Renal cortex interstitium (tissue), 15 donors: ENCODE results near the gene SEC23A. TPM values are rescaled to one million over a fixed set of nuclear protein-coding genes. Genes with fewer than 3 reads are reported as not detected.
"Not testable (repeated sequence)": the region's sequence is repeated elsewhere in the genome, so short reads cannot be mapped to it uniquely, and the experiment has no call there.

ENCODE experiments used
- DNase-seq, 11 donors: peaks; one replicate each; pipeline ENCODE4 v3.0.0-alpha.2; 2013; ENCODE audit warnings: low read depth in 9 of 11, low spot score in 4 of 11; ENCODE audit errors: extremely low read depth in 1 of 11
- long read RNA-seq, 16 experiments: transcript quantifications; one replicate each; lab custom pipeline, GENCODE V29; 2026
- polyA plus RNA-seq, 3 donors: library from polyadenylated mRNA; unstranded; fragments of 120-200 nt; gene quantifications; one replicate each; pipeline ENCODE4 v1.2.1, GENCODE V29; 2013; ENCODE audit not compliant: insufficient read length in 3 of 3

The SEC23A gene
- polyA plus RNA-seq = 10 to 100 TPM; 67.4 to 71.0 (median 69.0) TPM
- long read RNA-seq, donor 1, full-length matches to known transcripts = 4 of 4 reads
- long read RNA-seq, donor 1, partial matches to known transcripts = 0 of 4 reads
- long read RNA-seq, donor 1, other reads (novel, unspliced or antisense) = 0 of 4 reads
- long read RNA-seq, donor 2, full-length matches to known transcripts = 2 of 2 reads
- long read RNA-seq, donor 2, partial matches to known transcripts = 0 of 2 reads
- long read RNA-seq, donor 2, other reads (novel, unspliced or antisense) = 0 of 2 reads
- long read RNA-seq, donor 3, full-length matches to known transcripts = 12 of 21 reads
- long read RNA-seq, donor 3, partial matches to known transcripts = 9 of 21 reads
- long read RNA-seq, donor 3, other reads (novel, unspliced or antisense) = 0 of 21 reads
- long read RNA-seq, donor 4, full-length matches to known transcripts = 10 of 10 reads
- long read RNA-seq, donor 4, partial matches to known transcripts = 0 of 10 reads
- long read RNA-seq, donor 4, other reads (novel, unspliced or antisense) = 0 of 10 reads
- long read RNA-seq, donor 5 = 0 reads
- long read RNA-seq, donor 6, full-length matches to known transcripts = 6 of 6 reads
- long read RNA-seq, donor 6, partial matches to known transcripts = 0 of 6 reads
- long read RNA-seq, donor 6, other reads (novel, unspliced or antisense) = 0 of 6 reads
- long read RNA-seq, donor 7, full-length matches to known transcripts = 6 of 6 reads
- long read RNA-seq, donor 7, partial matches to known transcripts = 0 of 6 reads
- long read RNA-seq, donor 7, other reads (novel, unspliced or antisense) = 0 of 6 reads
- long read RNA-seq, donor 8 = 0 reads
- long read RNA-seq, donor 9, full-length matches to known transcripts = 7 of 13 reads
- long read RNA-seq, donor 9, partial matches to known transcripts = 6 of 13 reads
- long read RNA-seq, donor 9, other reads (novel, unspliced or antisense) = 0 of 13 reads
- long read RNA-seq, donor 10, full-length matches to known transcripts = 9 of 9 reads
- long read RNA-seq, donor 10, partial matches to known transcripts = 0 of 9 reads
- long read RNA-seq, donor 10, other reads (novel, unspliced or antisense) = 0 of 9 reads
- long read RNA-seq, donor 11, full-length matches to known transcripts = 11 of 18 reads
- long read RNA-seq, donor 11, partial matches to known transcripts = 7 of 18 reads
- long read RNA-seq, donor 11, other reads (novel, unspliced or antisense) = 0 of 18 reads
- long read RNA-seq, donor 12, full-length matches to known transcripts = 5 of 5 reads
- long read RNA-seq, donor 12, partial matches to known transcripts = 0 of 5 reads
- long read RNA-seq, donor 12, other reads (novel, unspliced or antisense) = 0 of 5 reads
- long read RNA-seq, donor 13 = 0 reads
- long read RNA-seq, donor 14, full-length matches to known transcripts = 5 of 48 reads
- long read RNA-seq, donor 14, partial matches to known transcripts = 25 of 48 reads
- long read RNA-seq, donor 14, other reads (novel, unspliced or antisense) = 18 of 48 reads
- long read RNA-seq, donor 15, full-length matches to known transcripts = 1 of 1 reads
- long read RNA-seq, donor 15, partial matches to known transcripts = 0 of 1 reads
- long read RNA-seq, donor 15, other reads (novel, unspliced or antisense) = 0 of 1 reads
- long read RNA-seq, donor 16, full-length matches to known transcripts = 31 of 989 reads
- long read RNA-seq, donor 16, partial matches to known transcripts = 923 of 989 reads
- long read RNA-seq, donor 16, other reads (novel, unspliced or antisense) = 35 of 989 reads

DNA sequence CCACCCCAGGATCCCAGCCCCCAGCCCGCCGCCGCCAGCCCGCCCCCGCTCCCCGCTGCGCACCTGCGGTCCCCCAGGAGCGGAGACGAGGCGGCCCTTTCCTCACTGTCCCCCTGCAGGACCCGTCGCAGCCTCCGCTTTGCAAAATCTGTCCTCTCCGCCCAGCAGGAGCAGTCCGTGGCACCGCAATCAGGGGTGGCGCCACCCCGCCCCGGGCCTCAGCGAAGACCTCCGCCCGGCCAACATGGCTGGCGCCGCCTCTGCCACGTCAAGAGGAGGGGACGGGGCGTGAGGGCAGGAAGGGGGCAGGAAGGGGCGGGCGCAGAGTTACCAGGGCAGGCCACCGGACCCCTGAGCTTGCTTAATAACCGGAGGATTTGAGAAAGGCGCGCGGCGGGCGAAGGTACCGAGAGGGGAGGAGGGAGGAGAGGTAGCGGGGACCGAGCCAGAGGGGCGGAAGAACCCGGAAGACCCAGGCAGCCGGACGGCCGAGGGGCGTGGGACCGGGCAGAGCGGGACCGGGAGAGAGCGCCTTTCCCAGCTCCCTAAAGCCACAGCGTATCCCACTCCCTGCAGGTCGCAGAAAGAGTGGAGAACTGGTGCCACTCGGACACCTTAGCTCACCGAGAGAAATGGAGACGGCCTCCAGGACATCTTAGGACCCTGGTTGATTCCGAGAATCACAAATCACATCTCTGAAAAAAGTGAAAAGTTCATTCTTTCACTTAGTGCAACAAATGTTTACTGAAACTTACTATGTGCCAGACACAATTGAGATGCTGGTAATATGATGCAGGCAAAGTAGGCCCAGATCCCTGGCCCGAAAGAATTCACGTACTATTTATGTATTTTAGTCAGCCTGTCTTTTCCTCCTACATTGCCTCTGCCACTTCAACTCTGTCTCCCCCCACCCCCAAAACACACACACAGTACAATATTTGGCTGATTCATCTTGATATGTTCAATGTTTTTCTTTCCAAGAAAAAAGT, at the start of gene SEC23A:
TSS of gene SEC23A (minus strand) at position 267 of the 989 bp plus-strand sequence. CDS start 7,117 bp downstream, outside the sequence.
- DNase-seq = peak; percentile 59 to 89 (median 80)

DNA sequence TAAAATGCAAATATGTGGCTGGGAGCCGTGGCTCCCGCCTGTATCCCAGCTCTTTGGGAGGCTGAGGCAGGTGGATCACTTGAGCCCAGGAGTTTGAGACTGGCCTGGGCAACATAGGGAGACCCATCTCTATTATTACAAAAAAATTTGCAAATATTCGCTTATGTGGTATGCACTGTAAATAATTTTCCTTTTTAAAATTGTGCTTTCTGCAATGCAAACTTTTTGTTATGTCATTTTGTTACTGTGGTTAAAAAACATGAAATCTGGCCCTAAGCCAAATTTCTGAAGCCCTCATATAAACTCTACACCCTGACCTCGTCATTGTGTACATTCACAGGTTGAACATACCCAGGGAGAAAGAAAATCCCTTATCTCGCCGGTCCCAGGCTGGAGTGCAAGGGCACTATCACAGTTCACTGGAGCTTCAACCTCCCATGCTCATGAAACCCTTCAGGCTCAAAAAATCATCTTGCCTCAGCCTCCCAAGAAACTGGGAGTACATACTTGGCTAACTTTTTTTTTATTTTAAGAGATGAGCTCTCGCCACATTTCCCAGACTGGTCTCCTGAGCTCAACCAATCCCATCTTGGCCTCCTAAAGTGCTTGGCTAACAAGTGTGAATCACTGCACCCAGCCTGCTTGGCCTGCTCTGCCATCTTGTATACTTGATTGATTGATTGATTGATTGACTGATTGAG, 42.4 kb upstream of the SEC23A start:
- DNase-seq = no peak

DNA sequence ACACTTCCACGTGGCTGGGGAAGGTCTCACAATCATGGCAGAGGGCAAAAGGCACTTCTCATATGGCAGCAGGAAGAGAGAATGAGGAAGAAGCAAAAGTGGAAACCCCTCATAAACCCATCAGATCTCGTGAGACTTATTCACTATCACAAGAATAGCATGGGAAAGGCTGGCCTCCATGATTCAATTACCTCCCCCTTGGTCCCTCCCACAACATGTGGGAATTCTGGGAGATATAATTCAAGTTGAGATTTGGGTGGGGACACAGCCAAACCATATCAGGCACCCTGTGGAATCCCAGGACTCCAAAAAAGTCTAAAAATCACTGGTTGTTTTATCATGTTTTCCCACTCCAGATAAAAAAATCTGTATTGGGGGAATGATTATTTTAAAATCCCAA, 40.2 kb upstream of the SEC23A start:
- DNase-seq = not testable (repeated sequence)

DNA sequence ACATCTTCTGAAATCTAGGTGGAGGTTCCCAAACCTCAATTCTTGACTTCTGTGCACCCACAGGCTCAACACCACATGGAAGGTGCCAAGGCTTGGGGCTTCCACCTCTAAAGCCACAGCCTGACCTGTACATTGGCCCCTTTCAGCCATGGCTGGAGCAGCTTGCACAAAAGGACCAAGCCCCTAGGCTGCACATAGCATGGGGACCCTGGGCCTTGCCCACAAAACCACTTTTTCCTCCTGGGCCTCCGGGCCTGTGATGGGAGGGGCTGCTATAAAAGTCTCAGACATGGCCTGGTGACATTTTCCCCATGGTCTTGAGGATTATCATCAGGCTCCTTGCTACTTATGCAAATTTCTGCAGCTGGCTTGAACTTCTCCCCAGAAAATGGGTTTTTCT, 38.6 kb upstream of the SEC23A start:
- not testable (repeated sequence) for DNase-seq

GRCh38 chr14:39140170-39140569, 37.1 kb upstream of the SEC23A start:
- DNase-seq = no peak

DNA sequence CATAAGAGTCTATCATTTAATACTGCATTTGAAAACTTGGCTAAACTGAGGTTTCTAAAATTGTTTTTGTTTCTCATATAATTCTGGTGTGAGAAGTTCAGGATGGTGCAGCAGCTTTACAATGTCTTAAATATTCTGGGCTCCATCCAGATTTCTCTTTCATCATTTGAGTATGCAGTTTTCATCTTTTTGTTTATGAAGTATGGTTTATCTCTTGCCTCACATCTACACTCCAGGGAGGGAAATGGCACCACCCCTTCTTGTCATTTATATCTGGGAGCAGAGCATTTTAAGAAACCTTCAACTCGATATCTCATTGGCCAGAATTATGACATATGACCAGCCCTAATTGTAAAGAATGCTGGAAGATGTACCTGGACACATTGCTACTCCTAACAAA, 35.4 kb upstream of the SEC23A start:
- no peak for DNase-seq

GRCh38 chr14:39137835-39138234, 34.8 kb upstream of the SEC23A start:
- not testable (repeated sequence) for DNase-seq

GRCh38 chr14:39122330-39123138, 19.5 kb upstream of the SEC23A start:
- no peak for DNase-seq

DNA sequence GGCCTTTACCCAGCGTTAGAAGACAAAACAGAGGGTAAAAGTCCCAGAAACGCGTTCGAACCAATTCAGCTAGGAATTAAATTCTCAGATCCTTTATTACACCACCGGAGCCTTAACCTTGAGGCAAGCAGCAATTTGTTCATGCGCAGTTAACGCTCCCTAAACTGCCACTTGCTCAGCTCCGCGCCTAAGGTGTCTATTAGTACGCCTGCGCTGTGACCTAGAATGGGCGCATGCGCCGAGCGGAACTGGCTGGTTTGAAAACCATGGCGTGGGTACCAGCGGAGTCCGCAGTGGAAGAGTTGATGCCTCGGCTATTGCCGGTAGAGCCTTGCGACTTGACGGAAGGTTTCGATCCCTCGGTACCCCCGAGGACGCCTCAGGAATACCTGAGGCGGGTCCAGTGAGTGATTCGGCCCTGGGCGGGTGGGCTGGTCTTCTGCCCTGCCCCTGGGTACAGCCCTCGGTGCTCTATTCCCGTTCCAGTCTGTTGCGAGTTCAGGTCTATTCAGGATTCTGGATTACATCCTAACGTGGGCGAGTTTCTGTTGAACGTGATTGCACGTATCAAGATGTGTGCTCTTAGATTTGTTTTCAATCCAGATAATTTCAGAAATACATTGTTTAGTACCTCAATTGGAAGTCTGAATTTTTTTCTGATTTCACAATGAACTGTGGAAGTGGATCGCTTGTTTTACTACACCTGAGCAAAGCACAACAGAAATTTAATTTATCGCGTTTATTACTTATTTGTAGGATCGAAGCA, 11.2 kb upstream of the SEC23A start, which contains the start of gene GEMIN2:
TSS of gene GEMIN2 (plus strand) at position 251 of the 766 bp plus-strand sequence. CDS start at position 267, 16 bp downstream.
- DNase-seq = peak; percentile 86 to 96 (median 90)

DNA sequence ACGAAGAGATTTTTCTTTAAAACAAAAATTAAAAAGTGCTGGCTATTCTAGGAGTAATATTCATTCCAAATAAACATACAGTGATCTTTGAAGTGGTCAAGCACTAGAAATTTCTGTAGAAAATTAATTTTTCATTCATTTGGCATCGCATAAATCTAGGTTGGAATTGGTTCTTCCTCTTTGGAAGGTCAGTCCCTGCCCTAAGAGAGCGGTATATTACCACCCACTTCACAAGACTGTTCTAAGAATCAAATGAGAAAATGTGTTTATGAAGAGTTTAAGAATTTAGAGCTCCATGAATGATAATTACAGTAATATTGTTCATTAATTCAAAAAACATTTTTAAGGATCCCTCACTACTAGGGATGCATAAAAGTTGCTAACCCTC, 10.6 kb upstream of the SEC23A start:
- DNase-seq = no peak

- DNase-seq = no peak
These were observed 7.1 kb upstream of the SEC23A start for GRCh38 chr14:39109893-39110715.

DNA sequence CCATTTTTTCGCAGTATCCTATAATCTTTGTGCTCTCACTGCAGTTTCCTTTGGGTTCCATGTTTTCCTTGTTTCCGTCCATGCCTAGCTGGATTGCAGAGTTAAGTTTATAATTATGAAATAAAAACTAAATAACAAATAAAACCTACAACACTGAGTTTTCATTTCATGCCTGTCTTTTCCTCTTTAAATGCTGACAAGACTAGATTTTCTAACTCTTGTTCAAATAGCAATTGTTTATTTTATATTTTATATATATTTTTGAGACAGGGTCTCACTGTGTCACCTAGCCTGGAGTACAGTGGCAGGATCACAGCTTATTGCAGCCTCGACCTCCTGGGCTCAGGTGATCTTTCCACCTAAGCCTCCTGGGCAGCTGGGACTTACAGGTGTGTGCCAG, 5.8 kb upstream of the SEC23A start:
- no peak for DNase-seq

DNA sequence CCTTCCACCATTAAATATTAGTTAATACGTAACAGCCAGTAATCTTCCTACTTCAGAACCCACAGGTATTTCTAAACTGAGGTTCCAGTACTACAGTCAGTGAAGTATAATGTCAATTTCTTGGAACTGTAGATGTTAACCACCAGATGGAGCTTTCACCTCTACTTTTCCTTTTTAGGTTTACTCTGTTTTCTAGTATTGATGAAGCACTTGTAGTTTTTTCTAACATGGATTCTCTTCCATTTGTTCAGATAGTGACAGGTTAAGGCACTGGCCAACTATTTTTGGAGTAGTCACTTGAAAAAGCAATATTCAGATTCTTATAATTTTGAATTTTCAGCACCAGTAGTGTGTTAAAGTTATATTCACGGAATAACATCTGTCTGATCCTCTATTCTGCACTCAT, 4.6 kb upstream of the SEC23A start:
- peak in 1 of 11 donors; percentile 17 for DNase-seq
